GM12874 (cell line): Measurements from ENCODE around the gene SEPTIN2.
A peak's percentile ranks its signal among the peaks of the same experiment; 100 is the strongest.

Experiments used
- TF ChIP-seq, protein P1 (sequence below): IDR thresholded peaks from 2 replicates; pipeline ENCODE4 v1.5.1; 2011; ENCODE audit warnings: low read depth, mild to moderate bottlenecking, control low read depth, low read length, moderate library complexity; ENCODE audit not compliant: insufficient read depth

Gene SEPTIN2

DNA sequence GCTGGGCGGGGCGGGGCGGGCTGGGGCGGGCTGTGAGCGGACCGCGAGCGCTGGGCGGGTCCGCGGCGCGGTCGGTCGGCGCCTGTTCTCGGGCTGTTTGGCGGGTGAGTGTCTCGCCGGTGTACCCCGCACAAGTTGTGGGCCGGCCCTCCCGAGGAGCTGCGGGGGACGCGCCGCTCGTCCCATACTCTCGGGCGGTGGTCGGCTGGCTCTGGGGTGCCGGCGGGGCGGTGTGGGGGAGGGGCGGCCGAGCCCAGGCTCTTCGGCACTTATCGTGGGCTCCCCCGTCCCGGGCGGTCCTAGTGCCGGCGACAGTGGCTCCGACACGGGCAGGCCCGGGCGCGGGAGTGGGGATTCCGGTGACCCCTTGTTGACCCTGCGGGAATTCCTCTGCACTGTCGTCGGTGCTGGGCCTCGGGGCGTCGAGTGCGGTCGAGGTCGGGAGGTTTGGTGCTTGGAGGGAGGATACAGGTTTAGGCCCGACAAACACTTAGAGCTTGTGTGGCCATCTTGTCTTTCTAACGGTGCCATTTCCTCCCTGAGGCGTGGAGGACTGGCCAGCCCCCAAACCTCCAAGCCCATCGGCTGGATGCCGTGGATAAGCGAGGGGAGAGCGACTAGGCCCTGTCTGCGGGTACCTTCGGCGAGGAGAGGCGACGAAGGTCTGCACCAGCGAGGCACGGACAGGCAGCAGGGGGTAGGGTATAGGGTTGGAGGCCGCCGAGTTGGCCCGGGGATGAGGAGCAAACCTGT lies at the start of gene SEPTIN2:
Gene SEPTIN2 (plus strand): TSS at position 47 of the 753 bp plus-strand sequence. CDS start 8,308 bp downstream, outside the sequence.
- TF ChIP-seq, protein P1, sequence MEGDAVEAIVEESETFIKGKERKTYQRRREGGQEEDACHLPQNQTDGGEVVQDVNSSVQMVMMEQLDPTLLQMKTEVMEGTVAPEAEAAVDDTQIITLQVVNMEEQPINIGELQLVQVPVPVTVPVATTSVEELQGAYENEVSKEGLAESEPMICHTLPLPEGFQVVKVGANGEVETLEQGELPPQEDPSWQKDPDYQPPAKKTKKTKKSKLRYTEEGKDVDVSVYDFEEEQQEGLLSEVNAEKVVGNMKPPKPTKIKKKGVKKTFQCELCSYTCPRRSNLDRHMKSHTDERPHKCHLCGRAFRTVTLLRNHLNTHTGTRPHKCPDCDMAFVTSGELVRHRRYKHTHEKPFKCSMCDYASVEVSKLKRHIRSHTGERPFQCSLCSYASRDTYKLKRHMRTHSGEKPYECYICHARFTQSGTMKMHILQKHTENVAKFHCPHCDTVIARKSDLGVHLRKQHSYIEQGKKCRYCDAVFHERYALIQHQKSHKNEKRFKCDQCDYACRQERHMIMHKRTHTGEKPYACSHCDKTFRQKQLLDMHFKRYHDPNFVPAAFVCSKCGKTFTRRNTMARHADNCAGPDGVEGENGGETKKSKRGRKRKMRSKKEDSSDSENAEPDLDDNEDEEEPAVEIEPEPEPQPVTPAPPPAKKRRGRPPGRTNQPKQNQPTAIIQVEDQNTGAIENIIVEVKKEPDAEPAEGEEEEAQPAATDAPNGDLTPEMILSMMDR: no peak

DNA sequence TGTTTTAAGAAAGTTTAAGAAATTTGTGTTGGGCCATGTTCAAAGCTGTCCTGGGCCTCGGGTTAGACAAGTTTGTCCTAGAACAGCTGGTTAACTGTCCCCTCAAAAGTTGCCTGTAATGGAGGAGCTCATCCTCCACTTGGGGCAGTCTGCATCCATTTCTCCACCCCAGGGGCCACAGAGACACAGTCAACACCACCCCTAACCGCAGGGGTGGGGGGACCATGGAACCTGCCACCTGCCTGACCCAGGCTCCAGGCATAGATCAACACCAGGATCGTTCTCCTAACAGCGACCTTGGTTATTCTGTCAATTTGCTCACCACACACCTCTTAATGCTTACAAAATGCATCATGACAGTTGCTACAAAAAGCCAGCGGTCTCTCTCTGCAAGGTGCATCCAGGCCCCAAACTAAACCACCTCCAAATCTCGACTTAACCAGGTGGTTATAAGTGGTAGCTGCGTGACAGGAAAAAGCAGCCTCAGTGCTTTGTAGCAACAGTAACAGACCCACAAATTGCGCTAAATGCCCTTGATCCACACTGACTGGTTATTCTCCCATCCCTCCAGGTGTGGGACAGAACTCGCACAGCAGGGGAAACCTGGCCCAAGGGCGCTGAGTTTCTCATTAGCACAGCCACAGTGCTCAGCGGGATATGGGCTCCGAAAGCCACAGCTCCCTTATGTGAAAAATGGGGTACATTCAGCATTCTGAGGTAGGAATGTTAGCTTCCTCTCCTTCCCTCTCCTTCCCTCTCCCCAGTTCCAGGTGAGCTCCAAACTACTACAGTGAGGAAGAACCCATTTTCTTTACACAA lies 48.3 kb upstream of the SEPTIN2 start:
- TF ChIP-seq, protein P1: peak; percentile 18; the same call in 1 of the 2 replicates

DNA sequence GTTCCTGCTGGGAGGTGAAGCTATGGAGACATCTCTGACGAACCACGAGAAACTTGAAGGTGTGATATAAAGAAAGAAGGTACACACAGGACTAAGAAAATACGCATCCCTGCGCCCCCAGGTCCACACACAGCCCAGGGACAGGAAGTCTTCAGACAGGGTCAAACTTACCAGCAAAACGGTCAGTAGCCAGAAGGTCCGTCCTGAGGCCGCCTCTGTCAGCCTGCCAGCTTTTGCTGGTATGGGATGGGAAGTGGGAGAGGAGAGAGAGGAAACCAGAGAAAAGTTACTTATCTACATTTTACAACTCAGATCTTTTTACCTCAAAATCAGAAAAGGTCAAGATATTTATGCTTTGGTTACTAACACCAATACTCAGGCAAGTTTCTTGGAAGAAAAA lies 47.4 kb upstream of the SEPTIN2 start:
- TF ChIP-seq, protein P1: no peak

DNA sequence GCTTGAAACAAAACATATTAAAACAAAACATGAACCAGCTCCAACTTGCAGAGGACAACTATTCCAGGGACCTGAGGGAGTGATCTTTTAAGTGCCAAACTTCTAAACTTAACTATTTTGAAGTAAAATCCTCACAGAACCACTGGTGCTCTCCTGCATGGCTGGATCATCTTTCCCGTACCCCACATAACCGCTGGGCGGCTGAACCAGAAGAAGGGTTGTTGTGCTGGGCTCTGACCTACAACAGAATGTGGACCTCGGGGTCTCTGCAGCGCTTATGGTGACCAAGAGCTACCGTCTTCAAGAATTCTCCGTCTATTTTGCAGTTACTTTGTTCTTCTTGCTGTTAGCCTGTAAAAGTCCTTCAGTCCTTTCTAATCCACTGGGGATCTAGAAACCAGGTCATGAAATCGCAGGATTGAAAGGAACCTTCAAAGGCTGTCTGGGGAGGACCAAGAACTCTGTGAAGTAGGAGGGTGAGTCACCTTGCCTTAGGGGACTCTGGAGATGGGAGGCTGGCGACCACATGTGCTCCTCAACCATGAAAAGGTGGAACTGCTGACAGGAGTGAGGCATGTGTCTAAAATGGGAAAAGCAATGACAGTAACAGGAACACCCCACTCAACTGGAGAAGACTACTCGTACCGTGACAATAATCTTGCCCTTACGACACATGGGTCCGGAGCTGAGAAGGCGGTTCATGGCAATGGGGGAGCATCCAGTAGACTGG lies 46.8 kb upstream of the SEPTIN2 start:
- TF ChIP-seq, protein P1: no peak

DNA sequence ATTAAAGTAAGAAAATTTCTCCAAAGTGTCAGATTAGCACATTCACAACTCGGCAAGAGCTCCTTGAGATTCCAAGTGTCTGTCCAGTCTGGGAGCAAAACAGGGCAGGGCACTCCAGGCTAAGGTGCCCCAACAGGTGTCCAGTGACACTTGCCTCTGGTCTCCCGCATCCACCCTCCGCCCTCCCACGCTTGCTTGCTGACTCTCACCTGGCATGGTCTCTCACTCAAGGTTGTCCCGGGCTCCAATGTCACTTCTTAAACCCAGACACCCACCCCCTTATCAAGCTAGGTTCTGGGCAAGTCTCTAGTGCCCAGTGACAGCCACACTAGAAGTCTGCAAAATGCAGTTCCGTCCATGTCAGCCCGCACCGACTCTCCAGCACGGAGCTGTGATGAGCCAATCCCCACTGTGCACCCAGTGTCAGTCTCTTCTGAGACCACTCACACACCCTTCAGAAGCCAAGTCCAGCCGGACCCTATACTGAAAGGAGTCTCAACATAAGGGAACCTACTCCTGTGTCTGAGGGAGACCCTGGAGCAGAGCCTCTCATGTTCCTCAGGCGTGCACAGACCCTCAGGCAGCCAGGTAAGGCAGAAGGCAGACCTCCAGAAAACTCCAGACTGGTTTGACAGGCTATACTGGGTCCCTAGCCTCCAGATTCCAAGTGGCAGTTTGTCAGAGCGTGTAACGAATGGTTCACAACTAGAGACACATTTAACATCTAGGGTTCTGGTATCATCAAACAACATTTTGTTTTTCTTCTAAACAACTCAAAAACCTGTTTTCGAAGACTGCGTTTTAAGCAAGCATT lies 45.8 kb upstream of the SEPTIN2 start:
- TF ChIP-seq, protein P1: no peak

DNA sequence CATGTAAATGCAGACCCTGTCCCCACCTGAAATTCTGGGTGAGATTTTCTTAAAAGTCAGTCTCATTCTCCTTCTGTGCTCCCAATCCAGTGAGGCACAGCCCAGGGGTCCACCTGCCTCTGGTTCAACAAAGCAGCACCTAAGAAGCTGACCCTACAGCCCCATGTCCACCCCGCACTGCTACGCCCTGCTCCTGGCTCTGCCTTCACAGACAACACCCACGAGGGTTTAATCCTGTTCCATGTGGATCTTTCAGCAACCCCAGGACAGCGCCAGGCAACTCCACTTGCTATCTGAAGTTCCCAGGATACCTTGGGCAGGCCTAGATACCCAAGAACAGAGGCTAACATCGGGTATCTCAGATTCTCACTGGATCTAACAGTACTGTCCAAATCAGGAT lies 45.2 kb upstream of the SEPTIN2 start:
- TF ChIP-seq, protein P1: no peak
